Measurements from ENCODE around the gene AMN.
A peak's percentile ranks its signal among the peaks of the same experiment; 100 is the strongest.
"Not testable (repeated sequence)": the region's sequence is repeated elsewhere in the genome, so short reads cannot be mapped to it uniquely, and the experiment has no call there.

Gene AMN

DNA sequence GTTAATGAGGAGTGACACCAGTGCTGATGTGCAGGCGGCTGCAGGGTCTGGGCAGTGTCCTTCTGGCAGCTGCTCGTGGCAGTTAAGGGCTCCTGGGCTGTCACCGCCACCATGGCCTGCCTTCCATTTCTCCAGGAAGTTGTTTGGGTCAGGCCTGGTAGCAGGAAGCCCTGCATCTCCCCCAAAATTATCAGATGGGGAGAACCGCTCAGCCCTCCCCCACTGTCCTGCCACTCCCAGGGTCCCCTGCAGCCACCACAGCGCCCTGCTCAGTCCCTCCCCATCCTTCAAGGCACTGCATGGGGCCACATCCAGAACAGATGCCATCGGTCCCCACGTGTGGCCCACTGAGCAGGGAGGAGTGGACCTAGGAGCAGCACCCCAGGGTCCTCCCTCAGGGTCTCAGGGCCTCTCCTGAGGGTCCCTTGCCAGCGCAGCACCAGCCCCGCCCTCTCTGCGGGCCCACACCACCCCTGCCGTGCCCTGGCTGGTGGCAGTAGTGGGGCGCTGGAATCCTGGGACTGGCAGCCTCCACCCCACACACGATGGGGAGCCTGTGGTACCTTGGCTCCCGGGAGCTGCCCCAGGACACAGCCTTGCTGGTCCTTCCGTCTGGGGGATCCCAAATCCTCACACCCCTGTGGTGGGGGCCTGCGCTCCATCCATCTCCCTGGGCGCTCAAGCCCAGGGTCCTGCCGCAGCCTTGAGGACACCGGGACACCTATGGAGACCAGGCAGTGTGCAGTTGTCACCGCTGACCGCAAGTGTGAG lies 10.3 kb upstream of the AMN start:
- DNase-seq (ENCODE audit: low read depth in 2 of 2): no peak

DNA sequence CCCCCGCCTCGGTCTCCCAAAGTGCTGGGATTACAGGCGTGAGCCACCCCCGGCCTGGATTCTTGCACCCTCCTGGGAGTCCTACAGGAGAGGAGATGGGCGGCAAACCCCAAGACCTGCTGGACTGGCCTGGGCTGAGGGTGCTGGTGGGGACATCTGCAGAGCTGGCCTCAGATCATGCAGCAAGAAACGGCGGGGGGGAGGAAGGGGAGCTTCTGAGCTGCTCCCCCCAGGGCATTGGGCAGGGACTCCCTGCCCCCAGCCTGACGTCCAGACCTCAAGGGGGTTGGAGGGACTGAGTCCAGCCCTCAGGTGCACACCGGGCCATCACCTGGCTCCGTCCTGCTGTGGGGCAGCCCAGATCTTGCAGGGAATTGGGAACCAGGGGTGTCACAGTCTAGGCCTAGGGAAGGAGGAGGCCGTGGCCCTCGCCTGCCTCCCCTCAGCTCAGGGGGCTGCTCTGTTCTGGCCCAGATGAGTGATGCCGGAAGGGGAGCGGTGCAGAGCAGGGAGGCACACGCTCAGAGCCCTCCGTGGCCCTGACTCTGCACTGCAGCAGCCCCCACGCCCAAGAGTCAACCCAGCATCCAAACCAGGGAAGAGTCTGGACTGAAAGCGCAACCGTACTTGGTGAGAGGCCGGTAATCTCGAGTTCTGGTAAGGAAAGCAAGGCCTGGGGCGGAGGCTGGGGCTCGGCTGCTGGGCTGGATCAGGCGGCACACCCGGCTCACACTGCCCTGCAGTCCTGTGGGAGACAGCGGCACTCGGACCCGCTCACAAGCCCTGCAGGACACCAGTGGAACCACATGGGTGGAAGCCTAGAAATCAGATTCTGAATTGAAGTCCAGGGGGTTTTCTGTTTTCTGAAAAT lies 8.9 kb upstream of the AMN start:
- no peak for DNase-seq (ENCODE audit: low read depth in 2 of 2)

DNA sequence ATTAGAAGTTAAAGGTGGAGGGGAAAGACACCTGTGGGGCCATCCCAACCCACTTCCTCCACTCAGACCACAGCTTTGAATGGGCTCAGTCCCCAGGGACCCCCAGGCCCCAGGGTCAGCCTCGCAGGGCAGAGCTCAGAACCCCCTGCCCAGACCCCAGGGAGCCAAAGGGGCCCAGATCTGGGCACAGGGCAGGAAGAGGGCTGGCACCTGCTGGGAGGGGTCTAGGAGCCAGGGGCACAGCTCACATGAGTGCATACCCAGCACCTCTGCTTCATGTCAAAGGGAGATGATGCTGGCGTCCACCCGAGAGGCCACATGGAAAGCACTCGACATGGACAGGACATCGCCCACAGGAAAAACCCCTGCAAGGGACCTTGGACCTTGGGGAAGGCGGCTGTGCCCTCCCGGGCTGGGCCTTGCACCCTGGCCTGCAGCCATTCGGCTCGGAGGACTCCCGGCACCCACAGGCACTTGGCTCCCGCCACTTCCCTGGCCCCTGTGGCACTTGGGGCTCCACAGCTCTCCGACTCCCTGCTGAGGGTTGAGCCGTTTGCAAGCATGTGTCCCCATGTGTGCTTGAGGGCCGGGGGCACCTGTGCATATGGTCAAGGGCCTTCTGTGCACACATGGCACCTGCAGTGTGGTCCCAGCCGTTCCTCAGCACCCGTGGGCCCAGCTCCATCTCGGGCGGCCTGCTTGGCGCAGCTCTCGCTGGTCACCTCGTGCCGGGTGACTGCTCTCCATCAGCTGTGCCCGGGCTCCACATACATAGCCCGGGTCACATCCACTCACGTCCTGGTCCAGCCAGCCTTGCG lies 7.8 kb upstream of the AMN start:
- DNase-seq (ENCODE audit: low read depth in 2 of 2): no peak

DNA sequence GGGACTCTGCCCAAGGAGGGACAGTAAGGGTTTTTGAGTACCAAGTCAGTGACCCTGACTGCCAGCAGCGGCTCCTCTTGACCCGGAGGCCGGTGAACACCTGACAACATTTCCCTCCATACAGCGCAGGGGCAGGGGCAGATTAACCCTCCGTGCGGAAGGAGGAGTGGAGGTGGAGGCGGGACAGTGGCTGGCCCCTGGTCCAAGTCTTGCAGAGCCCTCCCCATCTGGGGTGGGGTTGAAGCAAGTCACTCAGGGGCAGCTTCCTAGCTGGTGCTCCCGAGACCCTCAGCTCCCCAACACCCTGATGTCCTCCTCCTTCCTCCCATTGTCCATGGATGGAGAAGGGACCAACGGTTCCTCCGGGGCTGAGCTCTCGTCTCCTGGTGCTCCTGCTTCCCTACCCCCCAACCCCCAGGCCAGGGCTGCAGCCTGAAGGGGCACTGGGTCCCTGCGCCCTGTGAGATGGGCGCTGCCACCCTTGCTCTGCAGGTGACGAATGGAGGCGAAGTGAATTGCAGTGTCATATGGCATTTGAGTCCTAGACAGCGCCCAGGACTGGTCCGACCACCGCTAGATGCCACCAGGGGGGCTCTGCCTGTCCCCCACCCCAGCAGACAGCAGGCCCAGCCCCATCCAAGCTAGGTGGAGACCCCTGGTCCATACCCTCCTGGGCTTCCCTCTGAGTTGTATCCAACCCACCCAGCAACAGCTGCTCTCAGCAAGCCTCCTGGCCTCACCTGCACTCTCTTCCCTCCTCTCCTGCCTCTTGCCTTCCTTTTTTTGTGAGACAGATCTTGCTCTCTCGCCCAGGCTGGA lies 7.0 kb upstream of the AMN start:
- DNase-seq (ENCODE audit: low read depth in 2 of 2): no peak

DNA sequence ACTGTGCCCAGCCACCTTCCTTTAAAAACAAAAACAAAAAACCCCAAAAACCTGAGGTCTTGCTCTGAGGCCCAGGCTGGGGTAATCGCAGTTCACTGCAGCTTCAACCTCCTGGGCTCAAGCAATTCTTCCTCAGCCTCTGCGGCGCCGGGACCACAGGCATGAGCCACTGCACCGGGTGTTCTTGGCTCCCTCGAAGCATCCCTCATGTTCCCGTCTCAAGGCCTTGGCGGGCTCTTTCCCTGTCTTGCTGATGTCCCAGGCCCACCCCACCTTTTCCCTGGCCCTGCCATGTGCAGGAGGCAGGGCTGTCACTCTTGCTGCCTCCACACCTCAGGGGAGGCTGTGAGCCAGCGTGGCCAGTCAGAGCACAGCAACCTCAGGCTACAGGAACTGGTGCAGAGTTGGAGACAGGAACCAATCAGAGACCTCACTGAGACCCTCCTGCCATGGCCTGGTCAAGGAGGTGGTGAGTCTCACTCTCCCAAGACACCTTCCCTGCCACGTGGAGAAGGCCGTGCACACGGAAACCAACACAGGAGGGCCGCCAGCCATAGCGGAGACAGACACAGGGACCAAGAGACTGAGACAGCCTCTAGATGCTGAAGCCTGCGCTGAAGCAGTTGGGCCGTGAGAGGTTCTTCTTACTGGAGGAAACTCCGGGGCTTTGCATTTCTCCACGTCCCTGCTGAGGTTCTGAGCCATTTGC lies 6.0 kb upstream of the AMN start:
- no peak for DNase-seq (ENCODE audit: low read depth in 2 of 2)

DNA sequence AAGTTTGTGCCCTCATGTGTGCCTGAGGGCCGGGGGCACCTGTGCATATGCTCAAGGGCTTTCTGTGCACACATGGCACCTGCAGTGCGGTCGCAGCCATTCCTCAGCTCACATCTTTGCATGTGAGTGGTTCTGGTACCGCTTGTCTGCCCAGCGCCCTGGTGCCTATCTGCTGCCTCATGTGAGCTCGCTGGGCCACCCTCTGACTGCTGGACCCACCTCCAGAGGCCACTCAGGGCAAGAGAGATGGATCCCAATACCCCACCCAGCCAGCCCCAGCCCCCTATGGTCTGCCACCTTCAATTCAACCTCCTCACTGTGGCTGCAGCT lies 5.4 kb upstream of the AMN start:
- no peak for DNase-seq (ENCODE audit: low read depth in 2 of 2)

DNA sequence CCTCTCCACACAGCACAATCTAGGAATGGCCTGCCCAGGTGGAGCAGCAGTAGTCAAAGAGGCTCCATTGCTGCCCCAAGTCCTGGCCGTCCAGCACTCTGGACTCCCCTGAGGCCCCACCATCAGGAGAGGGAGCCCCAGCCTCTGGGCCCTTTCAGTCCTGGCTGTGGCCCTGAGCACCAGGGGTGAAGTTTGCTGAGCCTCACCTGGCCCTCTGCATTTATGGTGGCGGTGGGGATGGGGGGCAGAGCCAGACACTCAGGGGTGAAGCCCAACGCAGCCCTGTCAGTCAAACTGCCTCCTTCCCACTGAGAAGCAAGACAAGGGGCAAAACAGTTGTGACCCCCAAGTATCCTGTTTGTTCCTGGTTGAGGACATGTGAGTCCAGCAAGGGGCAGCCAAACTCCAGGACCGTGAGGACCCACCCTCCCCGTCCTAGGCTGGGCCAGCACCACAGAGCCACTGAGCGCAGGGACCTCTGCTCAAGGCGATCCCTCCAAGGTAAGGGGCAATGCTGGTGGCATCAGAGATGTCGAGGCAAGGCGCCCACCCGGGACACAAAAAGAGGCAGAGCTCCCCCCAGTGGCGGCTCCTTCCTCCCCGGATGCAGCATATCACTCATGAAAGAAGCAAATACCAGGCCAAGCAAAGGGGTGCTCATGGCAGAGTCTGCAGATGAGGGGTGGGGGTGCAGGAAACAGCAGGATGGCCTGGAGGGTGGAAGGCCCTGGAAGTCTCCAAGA lies 4.8 kb upstream of the AMN start:
- DNase-seq (ENCODE audit: low read depth in 2 of 2): peak; percentile 36 to 38

- DNase-seq (ENCODE audit: low read depth in 2 of 2): no peak
Measured at GRCh38 chr14:102918438-102918837, 4.0 kb upstream of the AMN start.

- DNase-seq (ENCODE audit: low read depth in 2 of 2): no peak
Measured at GRCh38 chr14:102920273-102920997, 2.0 kb upstream of the AMN start.

DNA sequence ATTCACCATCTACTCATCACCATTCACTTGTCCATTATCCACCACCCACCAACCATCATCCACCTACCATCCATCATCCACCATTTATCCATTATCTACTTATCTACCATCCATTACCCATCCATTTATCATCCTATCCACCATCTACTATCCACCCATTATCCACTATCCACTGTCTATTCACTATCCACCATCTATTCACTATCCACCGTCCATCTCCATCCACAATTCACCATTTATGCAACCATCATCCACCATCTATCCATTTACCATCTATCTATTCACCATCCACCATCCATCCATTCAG lies 1.5 kb upstream of the AMN start:
- DNase-seq (ENCODE audit: low read depth in 2 of 2): no peak

DNA sequence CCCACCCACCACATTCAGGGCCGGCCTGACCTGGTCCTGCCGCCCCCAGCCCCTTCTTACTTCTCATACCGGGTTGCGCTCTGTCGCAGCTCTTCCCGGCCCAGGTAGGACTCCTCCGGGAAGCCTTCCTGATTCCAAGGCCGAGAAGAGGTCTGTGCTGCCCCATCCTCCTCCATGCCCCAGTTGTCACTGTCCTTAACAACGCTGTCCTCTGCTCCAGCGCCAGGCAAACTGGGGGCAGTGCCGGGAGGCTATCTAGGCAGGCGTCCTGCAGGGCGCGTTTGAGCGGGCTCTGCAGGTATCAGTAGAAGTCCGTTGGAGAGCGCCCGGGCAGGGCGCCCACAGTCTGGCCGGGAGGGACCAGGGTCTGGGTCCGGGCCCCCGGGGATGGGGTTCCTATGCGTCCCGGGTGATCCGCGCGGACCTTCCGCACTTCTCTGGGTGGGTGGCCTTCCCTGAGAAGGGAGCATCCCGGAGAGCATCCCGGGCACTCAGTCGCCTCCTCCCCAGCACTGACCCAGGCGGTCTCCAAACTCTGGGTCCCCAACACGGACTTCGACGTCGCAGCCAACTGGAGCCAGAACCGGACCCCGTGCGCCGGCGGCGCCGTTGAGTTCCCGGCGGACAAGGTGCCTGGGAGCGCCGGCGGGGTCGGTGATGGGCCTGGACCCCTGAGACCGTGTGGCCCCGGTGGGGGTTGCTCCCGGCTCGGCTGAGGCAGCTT lies 900 bp downstream of the AMN start:
- no peak for DNase-seq (ENCODE audit: low read depth in 2 of 2)

- DNase-seq (ENCODE audit: low read depth in 2 of 2): no peak
Measured at GRCh38 chr14:102923925-102924486, 1.5 kb downstream of the AMN start.

- DNase-seq (ENCODE audit: low read depth in 2 of 2): no peak
Measured at GRCh38 chr14:102924632-102925588, 2.4 kb downstream of the AMN start.

GRCh38 chr14:102925646-102926045 lies 3.2 kb downstream of the AMN start:
- DNase-seq (ENCODE audit: low read depth in 2 of 2): no peak

DNA sequence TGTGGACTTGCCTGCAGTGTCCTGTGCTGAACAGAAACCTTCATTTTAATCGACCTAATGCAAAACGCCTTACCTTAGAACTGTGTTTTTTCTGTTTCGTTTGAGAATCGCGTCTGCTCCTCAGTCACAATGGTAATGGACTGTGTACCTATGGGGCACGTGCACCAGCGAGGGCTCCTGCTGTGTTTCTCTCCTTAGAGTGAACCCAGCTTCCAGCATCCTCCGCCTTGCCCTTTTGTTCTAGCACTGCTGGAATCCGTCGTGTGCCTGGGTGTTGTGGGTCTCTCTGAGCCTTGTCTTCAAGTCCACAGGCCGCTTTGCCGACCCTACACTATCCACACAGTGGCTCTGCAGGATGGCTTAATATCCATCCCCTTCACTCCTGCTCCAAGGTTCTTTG lies 3.6 kb downstream of the AMN start:
- DNase-seq (ENCODE audit: low read depth in 2 of 2): no peak

DNA sequence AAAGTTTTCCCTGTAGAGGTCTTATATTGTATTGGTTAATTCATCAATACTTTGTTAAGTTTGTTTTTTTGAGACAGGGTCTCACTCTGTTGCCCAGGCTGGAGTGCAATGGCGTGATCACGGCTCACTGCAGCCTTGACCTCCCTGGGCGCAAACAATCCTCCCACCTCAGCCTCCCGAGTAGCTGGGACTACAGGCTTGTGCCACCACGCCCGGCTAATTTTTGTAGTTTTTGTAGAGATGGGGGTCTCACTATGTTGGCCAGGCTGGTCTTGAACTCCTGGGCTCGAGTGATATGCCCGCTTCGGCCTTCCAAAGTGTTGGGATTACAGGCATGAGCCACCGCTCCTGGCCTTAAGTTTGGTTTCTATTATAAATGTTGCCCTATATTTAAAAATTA lies 4.4 kb downstream of the AMN start:
- not testable (repeated sequence) for DNase-seq (ENCODE audit: low read depth in 2 of 2)

GRCh38 chr14:102927346-102927877 lies 4.9 kb downstream of the AMN start:
- DNase-seq (ENCODE audit: low read depth in 2 of 2): no peak
